DND-41 (cell line): Measurements from ENCODE around the gene CASQ1.
A peak's percentile ranks its signal among the peaks of the same experiment; 100 is the strongest.

ENCODE experiments used
- ATAC-seq: fragments of 200-7000 bp; cut with Tn5 transposase; 3 replicates; pipeline ENCODE4 v1.9.1; 2021; ENCODE audit warnings: low read depth; ENCODE audit not compliant: insufficient read depth
- DNase-seq: peaks from one replicate; pipeline ENCODE4 v3.0.0-alpha.2; 2020
- H2AFZ ChIP-seq: 2 replicates; pipeline ENCODE4 v1.6.0; 2012; ENCODE audit warnings: low read depth, low read length
- H3K27ac ChIP-seq: 2 replicates; pipeline ENCODE4 v1.5.1; 2012; ENCODE audit warnings: low read length, inconsistent platforms
- H3K27me3 ChIP-seq: fragments of 200-600 bp; sonication (generic); 2 replicates; pipeline ENCODE4 v1.6.0; 2012; ENCODE audit warnings: low read length, mild to moderate bottlenecking, inconsistent platforms; ENCODE audit not compliant: insufficient read depth, poor library complexity
- H3K36me3 ChIP-seq: 2 replicates; pipeline ENCODE4 v1.5.1; 2012; ENCODE audit warnings: low read length, inconsistent platforms; ENCODE audit not compliant: insufficient read depth
- H3K4me1 ChIP-seq: 2 replicates; pipeline ENCODE4 v1.5.1; 2012; ENCODE audit warnings: mild to moderate bottlenecking, low read length; ENCODE audit not compliant: insufficient read depth
- H3K4me2 ChIP-seq: 2 replicates; pipeline ENCODE4 v1.6.0; 2012; ENCODE audit warnings: mild to moderate bottlenecking, moderate library complexity, low read length, inconsistent platforms; ENCODE audit not compliant: insufficient read depth
- H3K4me3 ChIP-seq, 2 experiments: fragments of 200-600 bp in 1 of 2; shearing (Covaris generic) in 1 of 2; 2 replicates each; pipeline ENCODE4 v1.5.1; 2012 to 2016; ENCODE audit warnings: inconsistent platforms in 2 of 2, low read length in 2 of 2, mild to moderate bottlenecking in 2 of 2, low read depth in 1 of 2, moderate library complexity in 1 of 2
- H3K79me2 ChIP-seq: 2 replicates; pipeline ENCODE4 v1.6.0; 2012; ENCODE audit warnings: low read length, inconsistent platforms; ENCODE audit not compliant: insufficient read depth
- H3K9ac ChIP-seq: 2 replicates; pipeline ENCODE4 v1.6.0; 2012; ENCODE audit warnings: low read depth, mild to moderate bottlenecking, inconsistent platforms, low read length, moderate library complexity
- H3K9me3 ChIP-seq: 2 replicates; pipeline ENCODE4 v1.5.1; 2012; ENCODE audit warnings: low read length, moderate library complexity, mild to moderate bottlenecking, inconsistent platforms; ENCODE audit not compliant: insufficient read depth, severe bottlenecking
- H4K20me1 ChIP-seq: 2 replicates; pipeline ENCODE4 v1.6.0; 2012; ENCODE audit warnings: low read length; ENCODE audit not compliant: insufficient read depth
- EZH2 ChIP-seq: IDR thresholded peaks from 3 replicates; pipeline ENCODE4 v1.6.1; 2012; ENCODE audit warnings: borderline replicate concordance, low read depth, mild to moderate bottlenecking, moderate library complexity, low read length, inconsistent platforms; ENCODE audit not compliant: severe bottlenecking
- TF ChIP-seq, protein P1 (sequence below): IDR thresholded peaks from 2 replicates; pipeline ENCODE4 v1.5.1; 2012; ENCODE audit warnings: borderline replicate concordance, low read length, moderate library complexity, mild to moderate bottlenecking; ENCODE audit not compliant: poor library complexity, severe bottlenecking; ENCODE audit errors: extremely low read depth

The CASQ1 gene

DNA sequence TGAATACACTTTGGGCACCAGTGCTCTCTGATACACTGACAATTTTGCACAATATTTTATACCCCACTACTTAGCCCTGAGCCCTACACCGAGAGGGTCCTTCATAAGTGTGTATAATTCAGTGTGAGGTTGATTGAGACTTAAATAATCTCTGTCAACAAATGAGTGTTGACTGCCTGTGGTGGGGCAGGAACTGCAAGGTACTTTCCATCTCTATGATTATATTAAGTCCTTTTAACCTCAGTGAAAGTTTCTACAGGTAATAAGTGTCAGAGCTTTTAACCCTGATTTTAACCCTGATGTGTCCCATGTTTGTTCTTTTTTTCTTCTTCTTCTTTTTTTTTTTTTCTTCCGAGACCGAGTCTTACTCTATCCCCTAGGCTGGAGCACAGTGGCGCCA is 5.8 kb downstream of the CASQ1 start:
- Histone ChIP-seq H3K36me3 (no peaks in the 10 kb centered on the region), H4K20me1 (no peaks in the 10 kb centered on the region)

DNA sequence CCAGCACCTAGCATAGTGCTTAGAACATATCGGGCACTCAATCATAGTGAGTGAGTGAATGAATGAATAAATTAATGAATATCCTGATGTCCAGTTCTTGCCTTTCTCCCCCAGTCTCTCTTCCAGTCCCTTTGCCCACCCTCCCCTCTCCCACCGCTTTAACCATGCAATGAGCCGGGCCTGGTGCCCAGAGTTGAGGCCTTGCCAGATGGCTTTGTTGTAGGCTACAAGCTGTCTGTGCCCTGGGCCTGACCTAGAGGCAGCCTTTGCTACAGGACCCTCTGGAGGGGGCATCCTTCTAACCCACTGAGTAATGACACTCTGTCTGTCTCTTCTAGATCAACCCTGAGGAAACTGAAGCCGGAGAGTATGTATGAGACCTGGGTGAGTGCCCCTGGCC is 6.9 kb downstream of the CASQ1 start:
- Histone ChIP-seq H3K4me1 (no peaks in the 10 kb centered on the region), H3K27ac (no peak overlapping the region), H3K9ac (no peak overlapping the region), H3K4me2 (no peak overlapping the region), H3K36me3 (no peaks in the 10 kb centered on the region), H3K9me3 (no peaks in the 10 kb centered on the region), H2AFZ (no peak overlapping the region), H3K79me2 (no peaks in the 10 kb centered on the region), H4K20me1 (no peaks in the 10 kb centered on the region), H3K27me3 (peaks cover 3% of the 10 kb centered on the region), H3K4me3 (no peak overlapping the region)
- ATAC-seq (no peak), DNase-seq (no peak)
- TF ChIP-seq EZH2: no peak

More for the DNA sequence above, 5.8 kb downstream of the CASQ1 start:
- no peak for DNase-seq
- Histone ChIP-seq H3K4me3 (no peak overlapping the region), H3K79me2 (no peaks in the 10 kb centered on the region), H3K9ac (no peak overlapping the region), H3K27me3 (peaks cover 3% of the 10 kb centered on the region), H3K4me2 (no peak overlapping the region), H2AFZ (no peak overlapping the region), H3K4me1 (no peaks in the 10 kb centered on the region), H3K9me3 (no peaks in the 10 kb centered on the region), H3K27ac (no peak overlapping the region)
- TF ChIP-seq EZH2: no peak
- TF ChIP-seq, protein P1, sequence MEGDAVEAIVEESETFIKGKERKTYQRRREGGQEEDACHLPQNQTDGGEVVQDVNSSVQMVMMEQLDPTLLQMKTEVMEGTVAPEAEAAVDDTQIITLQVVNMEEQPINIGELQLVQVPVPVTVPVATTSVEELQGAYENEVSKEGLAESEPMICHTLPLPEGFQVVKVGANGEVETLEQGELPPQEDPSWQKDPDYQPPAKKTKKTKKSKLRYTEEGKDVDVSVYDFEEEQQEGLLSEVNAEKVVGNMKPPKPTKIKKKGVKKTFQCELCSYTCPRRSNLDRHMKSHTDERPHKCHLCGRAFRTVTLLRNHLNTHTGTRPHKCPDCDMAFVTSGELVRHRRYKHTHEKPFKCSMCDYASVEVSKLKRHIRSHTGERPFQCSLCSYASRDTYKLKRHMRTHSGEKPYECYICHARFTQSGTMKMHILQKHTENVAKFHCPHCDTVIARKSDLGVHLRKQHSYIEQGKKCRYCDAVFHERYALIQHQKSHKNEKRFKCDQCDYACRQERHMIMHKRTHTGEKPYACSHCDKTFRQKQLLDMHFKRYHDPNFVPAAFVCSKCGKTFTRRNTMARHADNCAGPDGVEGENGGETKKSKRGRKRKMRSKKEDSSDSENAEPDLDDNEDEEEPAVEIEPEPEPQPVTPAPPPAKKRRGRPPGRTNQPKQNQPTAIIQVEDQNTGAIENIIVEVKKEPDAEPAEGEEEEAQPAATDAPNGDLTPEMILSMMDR: no peak
- ATAC-seq: no peak

DNA sequence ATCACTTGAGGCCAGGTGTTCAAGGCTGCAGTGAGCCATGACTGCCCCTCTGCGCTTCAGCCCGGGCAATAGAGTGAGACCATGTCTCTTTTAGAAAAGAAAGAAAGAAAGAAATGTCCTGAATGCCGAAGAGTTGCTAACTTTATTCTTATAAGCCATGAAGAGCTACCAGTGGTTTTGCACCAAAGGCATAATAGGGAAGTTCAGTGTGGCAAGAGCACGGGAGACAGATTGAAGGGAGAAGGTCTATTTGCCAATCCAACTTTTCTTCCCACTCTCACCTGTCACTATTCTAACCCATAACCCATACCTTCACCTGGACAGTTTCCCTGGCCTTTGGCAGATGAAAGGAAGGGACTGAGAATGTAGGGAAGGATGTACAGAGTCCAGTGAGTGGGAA is 10.4 kb downstream of the CASQ1 start:
- Histone ChIP-seq H3K4me3 (no peak overlapping the region), H3K79me2 (peaks cover 5% of the 10 kb centered on the region), H3K9me3 (no peaks in the 10 kb centered on the region), H3K4me2 (no peak overlapping the region), H3K36me3 (no peaks in the 10 kb centered on the region), H3K9ac (no peak overlapping the region), H4K20me1 (no peaks in the 10 kb centered on the region), H3K27ac (no peak overlapping the region), H2AFZ (no peak overlapping the region), H3K27me3 (peaks cover 2% of the 10 kb centered on the region), H3K4me1 (peaks cover 10% of the 10 kb centered on the region)
- ATAC-seq (no peak), DNase-seq (no peak)
- TF ChIP-seq EZH2: no peak
- TF ChIP-seq, protein P1: no peak

DNA sequence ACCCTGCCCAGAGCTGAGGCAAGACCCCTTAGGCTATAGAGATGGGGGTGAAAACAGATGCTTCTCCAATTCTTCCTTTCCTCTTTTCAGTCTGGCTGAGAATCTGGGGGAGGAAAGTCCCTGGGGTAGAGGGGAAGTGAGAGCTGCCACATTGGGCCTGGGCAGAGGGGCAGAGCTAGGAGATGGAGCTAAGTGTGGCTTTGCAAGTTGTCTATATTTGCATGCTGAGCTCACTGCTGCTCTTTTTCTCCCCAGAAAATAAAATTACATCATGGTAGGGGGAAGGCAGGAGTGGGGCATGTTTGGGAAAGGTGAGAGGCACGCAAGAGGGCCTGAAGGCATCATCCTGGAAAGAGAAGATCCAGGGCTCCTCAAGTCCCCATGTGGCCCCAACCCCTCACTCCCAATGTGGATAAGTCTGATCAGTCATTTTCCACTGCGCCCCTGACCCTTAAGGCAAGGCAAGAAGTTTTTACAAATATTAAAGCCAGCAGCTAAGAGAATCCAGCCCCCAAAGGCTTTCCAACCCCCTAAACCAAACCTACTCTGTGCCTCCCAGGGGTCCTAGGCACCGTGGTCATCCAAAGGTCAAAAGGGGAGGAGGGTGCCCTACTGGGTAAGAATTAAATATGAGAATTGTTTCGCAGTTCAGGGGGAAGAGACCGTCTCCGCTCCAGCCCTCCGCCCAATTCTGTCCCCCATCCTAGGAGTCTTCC is 14.3 kb downstream of the CASQ1 start:
- Histone ChIP-seq H4K20me1 (0 out of 2 replicates have a peak, but pooled peaks cover 6% of the 10 kb centered on the region), H3K9ac (peak overlapping the region; percentile 44), H3K79me2 (peaks cover 12% of the 10 kb centered on the region), H3K4me2 (peak overlapping the region; percentile 93), H3K27me3 (no peaks in the 10 kb centered on the region), H2AFZ (peak overlapping the region; percentile 91), H3K9me3 (no peaks in the 10 kb centered on the region), H3K4me3 (peak overlapping the region in 1 of 2 experiments; percentile 57; a peak in 3 of 4 replicates), H3K36me3 (peaks cover 14% of the 10 kb centered on the region), H3K27ac (peak overlapping the region; percentile 50; the same call in 1 of the 2 replicates), H3K4me1 (peaks cover 23% of the 10 kb centered on the region)
- TF ChIP-seq EZH2: no peak
- TF ChIP-seq, protein P1: no peak
- no peak for ATAC-seq
- no peak for DNase-seq
